Mucosa of stomach (tissue), 1 donor: ENCODE results near the gene CABLES2.

ENCODE experiments used
- H3K27me3 ChIP-seq: one replicate; pipeline ENCODE4 v1.7.0; 2013; ENCODE audit warnings: mild to moderate bottlenecking, low read length; ENCODE audit not compliant: control insufficient read depth, insufficient read depth
- H3K36me3 ChIP-seq: one replicate; pipeline ENCODE4 v1.7.0; 2013; ENCODE audit warnings: low read length; ENCODE audit not compliant: control insufficient read depth, insufficient read depth
- H3K4me1 ChIP-seq: one replicate; pipeline ENCODE4 v1.7.0; 2013; ENCODE audit warnings: mild to moderate bottlenecking, low read length; ENCODE audit not compliant: control insufficient read depth, insufficient read depth
- H3K4me3 ChIP-seq: one replicate; pipeline ENCODE4 v1.7.0; 2013; ENCODE audit warnings: low read length
- H3K9ac ChIP-seq: one replicate; pipeline ENCODE4 v1.7.0; 2013; ENCODE audit warnings: mild to moderate bottlenecking, low read length, moderate library complexity
- H3K9me3 ChIP-seq: one replicate; pipeline ENCODE4 v1.7.0; 2013; ENCODE audit warnings: mild to moderate bottlenecking, low read length, moderate library complexity; ENCODE audit not compliant: control insufficient read depth
- donor health status: Pancreatic carcinoma.

The CABLES2 gene

DNA sequence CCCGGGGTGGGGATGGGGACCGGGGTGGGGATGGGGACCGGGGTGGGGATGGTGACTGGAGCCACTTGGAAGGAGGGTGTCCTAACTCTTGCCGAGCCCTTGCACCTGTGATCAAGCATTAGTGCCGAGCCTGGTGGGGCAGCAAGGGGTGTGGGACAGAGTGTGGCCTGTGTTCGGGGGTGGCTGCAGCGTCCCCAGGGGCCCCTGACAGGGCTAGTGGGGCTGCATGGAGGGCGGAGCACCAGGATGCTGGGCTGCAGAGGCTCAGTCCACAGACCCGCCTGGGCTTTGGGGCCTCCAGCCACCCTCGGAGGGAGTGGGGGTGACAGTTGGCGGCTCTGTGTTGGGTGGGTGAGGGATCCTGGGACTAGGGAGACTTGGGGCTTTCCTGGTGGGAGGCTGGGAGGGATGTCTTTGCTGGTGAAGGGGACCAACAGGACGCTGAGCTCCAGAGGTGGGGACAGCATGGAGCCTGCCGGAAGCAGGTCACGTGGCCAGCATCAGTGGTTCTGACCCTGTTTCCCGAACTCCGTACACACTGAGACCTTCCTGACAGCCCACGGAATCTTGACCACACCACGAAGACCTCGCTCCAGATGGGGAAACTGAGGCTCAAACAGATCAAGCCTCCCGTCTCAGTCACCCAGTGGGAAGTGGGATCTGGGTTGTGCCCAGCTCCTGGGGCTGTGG, 15.7 kb upstream of the CABLES2 start:
- Histone ChIP-seq H3K4me3 (no peak overlapping the region), H3K27me3 (peaks cover 5% of the 10 kb centered on the region), H3K4me1 (peaks cover 18% of the 10 kb centered on the region), H3K9me3 (no peaks in the 10 kb centered on the region), H3K36me3 (no peaks in the 10 kb centered on the region), H3K9ac (no peak overlapping the region)

DNA sequence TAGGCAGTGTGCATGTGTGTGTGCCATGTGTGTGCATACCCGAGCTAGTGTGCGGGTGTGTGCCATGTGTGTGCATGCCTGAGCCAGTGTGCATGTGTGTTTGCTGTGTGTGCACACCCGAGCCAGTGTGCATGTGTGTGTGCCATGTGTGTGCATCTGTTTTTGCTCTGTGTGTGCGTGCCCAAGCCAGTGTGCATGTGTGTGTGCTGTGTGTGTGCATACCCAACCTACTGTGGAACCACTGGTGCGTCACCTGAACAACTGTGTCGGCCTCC, 14.6 kb upstream of the CABLES2 start:
- no peak overlapping the region for H3K9ac ChIP-seq
- peaks cover 5% of the 10 kb centered on the region for H3K27me3 ChIP-seq
- no peaks in the 10 kb centered on the region for H3K9me3 ChIP-seq
- no peak overlapping the region for H3K4me3 ChIP-seq
- no peaks in the 10 kb centered on the region for H3K36me3 ChIP-seq
- H3K4me1 ChIP-seq, result peaks cover 9% of the 10 kb centered on the region

DNA sequence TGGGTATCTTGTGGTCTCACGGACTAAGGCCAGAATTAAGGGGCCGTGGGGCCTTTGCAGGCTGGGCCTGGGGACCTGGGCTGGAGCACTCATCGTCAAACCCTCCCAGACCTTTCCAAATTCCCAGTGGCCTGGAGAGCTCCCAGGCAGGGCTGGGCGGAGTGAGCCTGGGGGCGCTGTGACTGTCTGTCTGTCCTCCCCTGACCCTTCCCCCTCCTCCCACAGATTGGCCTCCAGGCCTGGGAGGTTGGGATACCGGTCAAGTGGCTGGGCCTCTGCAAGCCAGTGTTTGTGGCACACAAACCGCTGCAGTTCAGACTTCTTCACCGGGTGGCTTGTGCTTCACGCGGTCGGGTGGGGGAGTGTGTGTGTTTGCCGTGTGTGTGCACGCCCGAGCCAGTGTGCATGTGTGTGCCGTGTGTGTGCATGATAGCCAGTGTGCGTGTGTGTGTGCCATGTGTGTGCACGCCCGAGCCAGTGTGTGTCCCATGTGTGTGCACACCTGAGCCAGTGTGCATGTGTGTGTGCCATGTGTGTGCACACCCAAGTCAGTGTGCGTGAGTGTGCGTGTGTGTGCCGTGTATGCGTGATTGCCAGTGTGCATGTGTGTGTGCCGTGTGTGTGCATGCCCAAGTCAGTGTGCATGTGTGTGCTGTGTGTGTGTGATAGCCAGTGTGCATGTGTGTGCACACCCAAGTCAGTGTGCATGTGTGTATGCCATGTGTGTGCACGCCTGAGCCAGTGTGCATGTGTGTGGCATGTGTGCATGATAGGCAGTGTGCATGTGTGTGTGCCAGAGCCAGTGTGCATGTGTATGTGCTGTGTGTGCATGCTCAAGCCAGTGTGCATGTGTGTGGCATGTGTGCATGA, 14.0 kb upstream of the CABLES2 start:
- Histone ChIP-seq H3K9ac (no peak overlapping the region), H3K4me3 (no peak overlapping the region), H3K4me1 (peaks cover 5% of the 10 kb centered on the region), H3K36me3 (no peaks in the 10 kb centered on the region), H3K27me3 (peaks cover 5% of the 10 kb centered on the region), H3K9me3 (no peaks in the 10 kb centered on the region)

DNA sequence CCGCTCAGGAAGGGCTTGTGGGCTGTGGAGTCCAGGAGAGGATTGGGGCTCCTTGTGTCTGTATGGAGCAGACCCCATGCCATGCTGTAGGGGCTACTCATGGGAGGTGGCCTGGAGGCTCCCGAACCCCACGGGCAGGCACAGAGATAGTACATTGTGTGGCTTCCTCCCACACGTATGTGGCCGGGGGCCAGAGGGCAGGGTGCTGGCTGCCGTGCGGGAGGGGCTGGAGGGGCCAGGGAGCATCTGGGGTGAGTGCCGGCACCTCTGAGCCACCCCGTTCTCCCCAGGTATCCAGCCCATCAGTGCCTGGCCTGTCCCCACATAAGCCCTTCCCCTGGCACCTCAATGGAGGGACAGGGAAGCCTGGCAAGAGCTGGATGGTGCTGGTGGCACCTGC, 12.7 kb upstream of the CABLES2 start:
- no peak overlapping the region for H3K9ac ChIP-seq
- H3K9me3 ChIP-seq, result no peaks in the 10 kb centered on the region
- no peak overlapping the region for H3K4me3 ChIP-seq
- H3K36me3 ChIP-seq, result no peaks in the 10 kb centered on the region
- H3K27me3 ChIP-seq, result peaks cover 5% of the 10 kb centered on the region
- peaks cover 5% of the 10 kb centered on the region for H3K4me1 ChIP-seq

DNA sequence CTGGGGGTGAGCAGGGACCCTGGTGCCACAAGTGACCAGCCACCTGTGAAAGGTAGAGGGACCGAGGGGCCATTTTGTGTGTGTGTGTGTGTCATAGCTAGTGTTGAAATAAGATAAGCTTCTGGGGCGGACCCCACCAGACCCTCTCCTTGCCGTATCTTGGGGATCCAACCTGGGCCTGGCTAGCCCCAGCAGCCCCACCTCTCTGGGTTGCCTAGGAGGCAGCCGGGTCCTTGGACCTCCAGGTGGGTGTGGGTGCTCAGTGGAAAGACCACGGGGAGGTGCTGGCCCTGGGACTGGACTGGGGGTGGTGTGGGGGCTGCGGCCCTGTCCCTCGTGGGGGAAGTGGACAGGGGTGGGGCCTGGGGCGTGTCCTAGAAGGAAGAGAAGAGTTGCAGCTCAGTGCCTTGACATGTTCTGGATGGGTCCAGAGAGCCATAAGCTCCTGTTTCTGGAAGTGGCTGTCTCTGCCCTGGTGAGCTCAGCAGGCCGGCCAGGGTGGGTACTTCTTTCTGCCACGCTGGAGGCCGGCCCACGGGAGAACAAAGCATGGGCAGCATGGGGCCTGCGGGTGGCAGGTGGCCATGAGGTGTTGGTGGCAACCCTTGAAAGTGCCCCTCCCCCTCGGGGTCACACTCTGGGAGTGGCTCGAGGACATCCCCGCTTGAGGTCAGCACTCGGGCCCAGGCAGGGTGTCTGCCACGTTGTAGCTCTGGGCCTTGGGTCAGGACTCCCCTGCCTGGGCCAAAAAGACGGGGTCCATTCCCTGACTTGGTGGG, 11.8 kb upstream of the CABLES2 start:
- no peaks in the 10 kb centered on the region for H3K36me3 ChIP-seq
- H3K4me1 ChIP-seq, result peaks cover 7% of the 10 kb centered on the region
- peaks cover 5% of the 10 kb centered on the region for H3K27me3 ChIP-seq

GRCh38 chr20:62417981-62418708, 11.1 kb upstream of the CABLES2 start:
- peaks cover 14% of the 10 kb centered on the region for H3K4me1 ChIP-seq
- no peak overlapping the region for H3K9ac ChIP-seq
- H3K9me3 ChIP-seq, result no peaks in the 10 kb centered on the region
- H3K27me3 ChIP-seq, result peaks cover 1% of the 10 kb centered on the region
- no peaks in the 10 kb centered on the region for H3K36me3 ChIP-seq
- H3K4me3 ChIP-seq, result no peak overlapping the region

More for the DNA sequence above, 11.8 kb upstream of the CABLES2 start:
- Histone ChIP-seq H3K9ac (no peak overlapping the region), H3K9me3 (no peaks in the 10 kb centered on the region), H3K4me3 (no peak overlapping the region)

DNA sequence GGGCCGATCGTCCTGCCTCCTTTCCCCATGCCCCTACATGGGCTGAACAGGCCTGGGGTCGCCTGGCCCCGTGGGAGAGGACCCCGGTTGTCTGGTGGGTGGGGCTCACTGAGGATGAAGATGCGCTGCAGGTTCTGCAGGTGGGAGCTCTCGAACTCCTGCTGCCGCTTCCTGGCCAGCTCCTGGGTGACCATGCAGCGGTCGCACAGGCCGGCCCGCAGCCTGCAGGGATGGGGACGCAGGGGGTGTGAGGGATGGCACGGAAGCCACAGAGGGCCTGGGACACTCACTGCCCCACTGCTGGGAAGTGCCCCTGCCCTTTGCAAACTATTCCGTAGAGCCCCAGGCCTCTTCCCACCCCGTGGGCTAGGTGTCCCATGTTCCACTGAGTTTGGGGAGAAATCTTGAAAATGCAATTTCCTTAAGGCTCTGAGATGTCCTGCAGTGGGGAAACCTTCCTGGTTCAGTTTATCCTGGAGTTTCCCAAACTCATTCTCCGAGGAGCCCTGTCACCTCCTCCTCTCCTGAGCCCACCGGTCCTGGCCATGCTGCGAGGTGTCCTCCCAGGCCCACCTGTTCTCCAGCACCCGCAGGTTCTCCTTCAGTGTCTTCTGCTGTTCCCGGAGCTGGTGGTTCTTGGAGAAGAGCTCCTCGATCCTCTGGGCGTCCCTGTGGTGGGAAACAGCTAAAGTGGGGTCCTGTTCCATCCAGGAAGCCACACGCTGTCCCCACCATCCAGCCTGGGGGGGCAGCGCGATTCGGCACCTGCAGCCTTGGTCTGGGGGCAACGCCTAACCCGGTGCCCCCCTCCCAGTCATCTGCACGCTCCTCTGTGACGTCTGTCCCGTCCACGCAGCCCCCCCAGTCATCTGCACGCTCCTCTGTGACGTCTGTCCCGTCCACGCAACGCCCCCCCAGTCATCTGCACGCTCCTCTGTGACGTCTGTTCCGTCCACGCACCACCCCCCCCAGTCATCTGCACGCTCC, 9.9 kb upstream of the CABLES2 start:
- no peaks in the 10 kb centered on the region for H3K9me3 ChIP-seq
- peaks cover 26% of the 10 kb centered on the region for H3K4me1 ChIP-seq
- no peak overlapping the region for H3K4me3 ChIP-seq
- no peak overlapping the region for H3K9ac ChIP-seq
- no peaks in the 10 kb centered on the region for H3K27me3 ChIP-seq
- no peaks in the 10 kb centered on the region for H3K36me3 ChIP-seq

DNA sequence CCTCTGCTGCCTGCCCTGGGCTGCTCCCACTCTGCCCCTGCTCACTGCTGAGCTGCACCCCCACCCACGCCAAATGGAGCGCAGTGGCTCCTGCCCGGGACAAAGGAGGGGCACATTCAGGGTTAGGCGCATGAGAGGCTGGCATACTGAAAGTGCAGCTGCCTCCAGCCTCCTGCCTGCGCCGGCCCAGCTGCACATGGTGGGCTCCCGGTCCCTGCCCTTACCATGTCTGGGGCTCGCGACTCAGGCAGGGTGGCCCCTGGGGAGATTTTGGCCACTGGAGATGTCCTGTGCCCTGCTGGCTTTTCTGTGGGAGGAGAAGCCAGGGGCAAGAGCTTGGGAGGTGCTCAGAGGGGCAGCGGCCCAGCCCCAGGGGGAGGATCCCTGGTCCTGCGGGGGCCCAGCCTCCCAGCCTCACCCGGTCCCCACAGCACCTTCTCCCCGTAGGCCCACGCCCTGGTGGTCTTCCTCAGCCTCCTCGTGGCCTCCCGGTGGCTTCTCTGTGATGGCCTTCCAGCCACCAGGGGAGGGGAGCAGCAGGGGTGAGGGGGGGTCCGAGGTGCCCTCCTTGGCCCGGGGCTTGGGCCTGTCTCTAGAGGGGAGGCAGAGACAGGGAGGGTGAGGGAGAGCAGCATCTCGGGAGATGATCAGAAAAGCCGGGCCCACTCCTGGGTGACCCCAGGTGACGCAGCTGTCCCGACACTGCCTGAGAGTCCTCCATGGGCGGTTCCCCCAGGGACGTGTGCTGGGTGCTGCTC, 8.4 kb upstream of the CABLES2 start:
- no peaks in the 10 kb centered on the region for H3K9me3 ChIP-seq

GRCh38 chr20:62413896-62414481, 6.9 kb upstream of the CABLES2 start:
- H3K4me3 ChIP-seq, result no peak overlapping the region
- no peak overlapping the region for H3K9ac ChIP-seq
- no peaks in the 10 kb centered on the region for H3K36me3 ChIP-seq
- H3K9me3 ChIP-seq, result no peaks in the 10 kb centered on the region
- peaks cover 55% of the 10 kb centered on the region for H3K4me1 ChIP-seq
- peaks cover 2% of the 10 kb centered on the region for H3K27me3 ChIP-seq

More for the DNA sequence above, 8.4 kb upstream of the CABLES2 start:
- Histone ChIP-seq H3K4me1 (peaks cover 40% of the 10 kb centered on the region), H3K36me3 (no peaks in the 10 kb centered on the region), H3K27me3 (peaks cover 2% of the 10 kb centered on the region), H3K4me3 (no peak overlapping the region), H3K9ac (no peak overlapping the region)

- no peaks in the 10 kb centered on the region for H3K36me3 ChIP-seq
- no peak overlapping the region for H3K9ac ChIP-seq
- H3K4me1 ChIP-seq, result peaks cover 60% of the 10 kb centered on the region
- H3K9me3 ChIP-seq, result no peaks in the 10 kb centered on the region
- H3K27me3 ChIP-seq, result peaks cover 2% of the 10 kb centered on the region
- no peak overlapping the region for H3K4me3 ChIP-seq
Observed at GRCh38 chr20:62413025-62413570, 6.0 kb upstream of the CABLES2 start.
